A673 (cell line): ENCODE data around the gene SORCS3.

Source experiments
- CTCF ChIP-seq: fragments of 300-800, 200-600 bp; sonication (generic); conservative IDR thresholded peaks from 2 replicates; pipeline ENCODE4 v1.5.1; 2017; ENCODE audit warnings: low read depth, mild to moderate bottlenecking, antibody characterized with exemption, low read length, moderate library complexity, mixed read lengths
- EZH2 ChIP-seq: fragments of 200-600 bp; sonication (generic); IDR thresholded peaks from 2 replicates; pipeline ENCODE4 v1.6.1; 2017; ENCODE audit warnings: borderline replicate concordance, low read depth, mild to moderate bottlenecking, mixed read lengths, antibody characterized with exemption, low read length; ENCODE audit not compliant: poor library complexity, severe bottlenecking

GRCh38 chr10:105170521-105170920 lies 529.4 kb downstream of the SORCS3 start:
- TF ChIP-seq CTCF, result no peak
- no peak for TF ChIP-seq EZH2
